Astrocyte of the spinal cord (primary cell): Measurements from ENCODE around the gene NFATC1.

Experiments used
- DNase-seq: peaks from one replicate; pipeline ENCODE4 v3.0.0; 2011; ENCODE audit warnings: low read depth, low spot score
- H3K4me3 ChIP-seq: 2 replicates; pipeline ENCODE4 v1.5.1; 2011; ENCODE audit warnings: low read depth, mild to moderate bottlenecking, low read length, moderate library complexity
- in situ Hi-C: cut with HindIII; loops from 2 replicates; pipeline ENCODE4 v1.10.0; 2017; ENCODE audit warnings: low sequenced_read_pairs
- TF ChIP-seq, protein P1 (sequence below): IDR thresholded peaks from 2 replicates; pipeline ENCODE4 v1.5.1; 2012; ENCODE audit warnings: low read depth, mild to moderate bottlenecking, low read length, inconsistent platforms

The NFATC1 gene

DNA sequence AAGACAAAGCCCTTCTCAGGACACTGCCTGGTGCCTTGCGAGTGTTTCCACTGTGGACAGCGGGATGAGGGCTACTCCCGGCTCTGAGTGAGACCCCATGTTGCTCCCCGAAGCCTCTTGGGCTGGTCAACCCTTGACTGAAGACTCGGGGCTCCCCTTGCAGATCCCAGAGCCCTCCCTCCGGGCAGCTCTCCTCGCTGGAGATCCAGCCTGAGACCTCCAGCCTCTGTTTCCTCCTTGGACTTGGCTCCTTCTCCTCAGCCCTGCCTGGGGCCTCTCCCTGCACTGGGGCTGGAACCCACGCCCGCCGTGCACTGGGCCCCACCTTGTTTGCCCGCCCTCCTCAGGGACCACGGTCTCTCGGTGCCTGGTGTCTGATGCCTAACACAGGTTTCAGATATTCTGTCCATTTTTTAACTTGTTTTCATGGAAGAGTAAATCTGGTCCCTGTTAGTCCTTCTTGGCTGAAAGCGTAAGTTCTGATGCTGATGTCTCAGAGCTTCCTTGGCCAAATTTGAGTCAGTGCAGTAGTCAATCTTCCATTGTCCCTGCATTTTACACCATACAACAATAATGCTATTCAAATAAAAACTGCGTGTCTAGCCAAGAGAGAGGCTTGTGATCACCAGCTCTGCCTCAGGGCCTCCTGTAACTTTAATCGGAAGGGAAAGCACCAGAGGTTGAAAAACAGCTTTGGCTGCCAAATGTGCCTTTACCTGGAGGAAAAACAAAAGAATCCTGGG lies 144.6 kb downstream of the NFATC1 start:
- TF ChIP-seq, protein P1, sequence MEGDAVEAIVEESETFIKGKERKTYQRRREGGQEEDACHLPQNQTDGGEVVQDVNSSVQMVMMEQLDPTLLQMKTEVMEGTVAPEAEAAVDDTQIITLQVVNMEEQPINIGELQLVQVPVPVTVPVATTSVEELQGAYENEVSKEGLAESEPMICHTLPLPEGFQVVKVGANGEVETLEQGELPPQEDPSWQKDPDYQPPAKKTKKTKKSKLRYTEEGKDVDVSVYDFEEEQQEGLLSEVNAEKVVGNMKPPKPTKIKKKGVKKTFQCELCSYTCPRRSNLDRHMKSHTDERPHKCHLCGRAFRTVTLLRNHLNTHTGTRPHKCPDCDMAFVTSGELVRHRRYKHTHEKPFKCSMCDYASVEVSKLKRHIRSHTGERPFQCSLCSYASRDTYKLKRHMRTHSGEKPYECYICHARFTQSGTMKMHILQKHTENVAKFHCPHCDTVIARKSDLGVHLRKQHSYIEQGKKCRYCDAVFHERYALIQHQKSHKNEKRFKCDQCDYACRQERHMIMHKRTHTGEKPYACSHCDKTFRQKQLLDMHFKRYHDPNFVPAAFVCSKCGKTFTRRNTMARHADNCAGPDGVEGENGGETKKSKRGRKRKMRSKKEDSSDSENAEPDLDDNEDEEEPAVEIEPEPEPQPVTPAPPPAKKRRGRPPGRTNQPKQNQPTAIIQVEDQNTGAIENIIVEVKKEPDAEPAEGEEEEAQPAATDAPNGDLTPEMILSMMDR, result no peak
- DNase-seq, result no peak
- in situ Hi-C loops, result no loop called here

GRCh38 chr18:79540904-79541282 lies 145.2 kb downstream of the NFATC1 start:
- no peak overlapping the region for H3K4me3 ChIP-seq

More for the DNA sequence above, 144.6 kb downstream of the NFATC1 start:
- no peak overlapping the region for H3K4me3 ChIP-seq

DNA sequence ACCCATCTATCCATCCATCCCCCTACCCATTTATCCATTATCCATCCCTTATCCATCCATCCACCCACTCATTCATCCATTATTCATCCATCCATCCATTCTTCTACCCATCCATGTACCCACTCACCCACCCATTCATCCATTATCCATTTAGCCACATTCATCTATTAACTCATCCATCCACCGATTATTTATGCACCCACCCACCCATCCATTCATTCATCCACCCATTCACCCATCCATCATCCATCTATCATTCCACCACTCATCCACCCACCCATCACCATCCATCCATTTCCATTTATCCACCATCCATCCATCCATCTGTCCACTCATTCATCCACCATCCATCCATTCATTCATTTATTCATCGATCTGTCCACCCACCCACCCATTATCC lies 146.5 kb downstream of the NFATC1 start:
- no peak for DNase-seq
- no peak overlapping the region for H3K4me3 ChIP-seq
- TF ChIP-seq, protein P1, result no peak
- in situ Hi-C loops, result no loop called here

More at GRCh38 chr18:79540904-79541282, 145.2 kb downstream of the NFATC1 start:
- no peak for DNase-seq
- TF ChIP-seq, protein P1, result no peak
- in situ Hi-C loops, result no loop called here

GRCh38 chr18:79542876-79543750 lies 147.4 kb downstream of the NFATC1 start:
- in situ Hi-C loops, result no loop called here
- TF ChIP-seq, protein P1, result no peak
- no peak overlapping the region for H3K4me3 ChIP-seq
- DNase-seq, result no peak

GRCh38 chr18:79543861-79544385 lies 148.2 kb downstream of the NFATC1 start:
- no peak for DNase-seq
- TF ChIP-seq, protein P1, result no peak
- in situ Hi-C loops, result no loop called here
- H3K4me3 ChIP-seq, result no peak overlapping the region

GRCh38 chr18:79544386-79544963 lies 148.7 kb downstream of the NFATC1 start:
- in situ Hi-C loops, result no loop called here
- TF ChIP-seq, protein P1, result no peak
- no peak for DNase-seq
- no peak overlapping the region for H3K4me3 ChIP-seq
